Stimulated activated naive CD4-positive, alpha-beta T cell (primary cell): ENCODE data around the gene AIMP2.
"Not testable (repeated sequence)": the region's sequence is repeated elsewhere in the genome, so short reads cannot be mapped to it uniquely, and the experiment has no call there.

Experiments
- DNase-seq, 6 experiments: peaks; one replicate each; lab custom pipeline; 2025; lab: John Stamatoyannopoulos, UW

AIMP2 gene

DNA sequence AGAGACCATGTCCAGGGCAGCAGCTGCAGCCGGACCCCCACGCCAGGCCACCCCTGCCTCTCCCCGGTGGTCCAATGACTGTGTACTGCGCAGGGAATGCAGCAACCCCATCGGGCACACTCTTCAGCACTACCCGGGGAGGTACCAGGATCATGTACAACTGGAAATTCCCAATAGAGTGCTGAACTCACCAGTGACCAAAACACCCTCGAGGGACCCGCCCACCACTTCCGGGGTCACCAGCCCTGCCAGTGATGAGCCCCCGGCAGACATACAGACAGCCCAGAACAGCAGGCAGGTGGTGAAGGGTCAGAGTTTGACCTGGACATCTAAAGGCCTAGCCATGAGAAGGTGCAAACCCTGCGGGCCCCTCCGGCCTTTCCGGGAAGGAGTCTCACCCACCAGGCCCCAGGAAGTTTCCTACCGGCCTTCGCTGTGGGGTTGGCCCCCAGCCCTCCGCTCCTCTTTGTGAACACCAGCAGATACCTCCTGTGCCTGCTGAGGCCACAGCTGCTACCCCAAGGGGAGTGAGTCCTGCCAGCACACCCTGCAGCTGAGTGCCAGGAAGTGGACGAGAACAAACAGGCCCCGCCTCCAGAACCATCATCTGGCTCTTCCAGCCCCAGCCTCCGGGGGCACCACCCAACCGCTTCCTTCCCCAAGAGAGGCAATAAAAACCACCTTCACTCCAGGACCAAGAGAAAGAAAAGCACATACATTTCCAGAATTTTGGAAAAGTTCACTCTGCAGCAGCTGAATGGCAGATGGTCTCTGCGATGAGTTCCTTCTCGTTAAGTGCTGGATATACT, 17.1 kb downstream of the AIMP2 start:
- peak; percentile 32 to 71 (median 58) for DNase-seq

DNA sequence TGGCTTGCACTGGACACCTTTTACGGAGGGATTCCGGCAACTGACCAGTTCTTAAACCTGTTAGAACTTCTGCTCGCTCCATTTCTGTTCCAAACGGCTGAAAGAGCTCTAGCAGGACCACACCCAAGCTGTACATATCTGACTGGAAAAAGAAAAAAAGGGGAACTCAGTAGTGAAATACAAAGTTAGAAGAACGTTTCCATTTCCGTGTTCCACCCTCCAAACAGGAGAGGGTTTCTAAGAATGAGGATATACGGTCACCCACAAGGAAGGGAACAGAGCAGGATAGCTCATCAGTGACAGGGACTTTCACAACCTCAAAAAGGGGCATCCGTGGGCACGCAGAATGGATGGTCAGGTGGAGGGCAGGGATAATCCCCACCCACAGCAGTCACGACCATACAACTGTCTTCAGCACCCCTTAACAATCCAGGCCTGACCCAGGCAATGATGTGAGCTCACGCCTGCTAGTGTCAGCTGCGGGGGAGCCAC, 17.8 kb downstream of the AIMP2 start:
- DNase-seq = no peak

DNA sequence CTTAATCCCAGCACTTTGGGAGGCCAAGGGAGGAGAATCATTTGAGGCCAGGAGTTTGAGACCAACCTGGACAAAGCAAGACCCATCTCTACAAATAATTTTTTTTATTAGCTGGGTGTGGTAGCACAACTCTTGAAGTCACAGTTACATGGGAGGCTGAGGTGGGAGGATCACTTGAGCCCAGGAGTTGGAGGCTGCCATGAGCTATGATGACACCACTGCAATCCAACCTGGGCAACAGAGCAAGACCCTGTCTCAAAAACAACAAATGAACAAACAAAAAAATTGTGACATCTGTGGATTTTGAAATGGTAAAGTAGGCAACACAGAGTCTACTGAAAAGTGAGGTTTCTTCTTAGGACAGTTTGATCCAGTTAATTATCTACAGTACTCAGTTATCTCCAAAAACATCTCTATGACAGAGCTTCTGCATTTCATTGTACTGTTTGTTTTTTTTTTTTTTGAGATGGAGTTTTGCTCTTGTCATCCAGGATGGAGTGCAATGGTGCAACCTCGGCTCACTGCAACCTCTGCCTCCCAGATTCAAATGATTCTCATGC, 18.8 kb downstream of the AIMP2 start:
- no peak for DNase-seq

DNA sequence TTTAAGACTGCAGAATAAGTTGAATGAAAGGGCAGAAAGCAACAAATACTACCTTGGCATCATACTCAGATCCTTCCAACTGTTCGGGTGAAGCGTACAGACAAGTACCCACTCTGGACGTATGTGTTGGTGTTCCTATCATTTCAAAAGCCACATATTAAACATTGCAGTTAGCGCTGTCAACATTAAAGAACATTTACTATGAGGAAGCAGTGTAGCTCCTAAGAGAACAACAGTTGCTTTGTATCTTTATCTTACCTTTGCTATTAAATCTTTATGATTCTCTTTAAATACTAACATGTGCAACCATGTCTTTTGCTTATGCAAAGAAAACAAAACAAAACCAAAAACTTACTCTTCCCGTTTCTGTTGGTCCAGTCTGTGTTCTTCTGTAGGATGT, 19.5 kb downstream of the AIMP2 start:
- no peak for DNase-seq

DNA sequence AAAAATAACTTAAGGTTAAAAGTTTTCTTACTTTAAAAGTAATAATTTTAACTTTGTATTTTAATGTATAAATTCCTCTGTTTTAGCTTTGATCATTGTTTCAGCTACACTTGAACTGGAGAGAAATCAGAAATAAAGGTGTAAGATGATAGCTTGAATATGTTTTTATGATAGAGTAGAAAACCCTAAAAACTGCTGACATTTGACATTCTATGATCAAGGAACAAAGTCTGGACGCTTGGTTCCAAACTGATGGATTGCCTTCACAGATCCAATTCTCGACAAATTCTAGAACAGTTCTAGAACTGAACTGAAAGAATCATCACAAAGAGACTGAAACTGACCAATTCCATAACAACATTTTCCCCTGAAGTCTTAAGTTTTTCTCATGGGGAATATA, 21.9 kb downstream of the AIMP2 start, which contains the start of gene ANKRD61:
Gene ANKRD61, plus strand, starts transcription at position 389 of the 400 bp plus-strand sequence. Its CDS starts 0 bp downstream, at position 389.
- no peak for DNase-seq

DNA sequence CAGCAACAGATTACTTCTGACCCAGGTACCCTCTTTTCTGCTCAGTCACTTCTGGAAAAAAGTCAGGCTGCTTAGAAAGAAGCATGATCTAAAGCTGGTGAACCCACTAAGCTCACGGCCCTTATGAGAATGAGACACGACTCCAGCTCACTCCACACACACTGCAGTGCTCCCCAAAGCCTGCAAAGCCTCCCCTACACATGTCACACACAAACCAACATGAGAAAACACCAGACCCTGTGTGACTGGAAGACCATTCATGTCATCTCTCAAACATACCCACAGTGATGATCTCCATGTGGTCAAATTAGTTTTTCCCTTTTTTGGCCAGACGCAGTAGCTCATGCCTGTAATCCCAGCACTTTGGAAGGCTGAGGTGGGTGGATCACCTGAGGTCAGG, 22.5 kb downstream of the AIMP2 start:
- no peak for DNase-seq

DNA sequence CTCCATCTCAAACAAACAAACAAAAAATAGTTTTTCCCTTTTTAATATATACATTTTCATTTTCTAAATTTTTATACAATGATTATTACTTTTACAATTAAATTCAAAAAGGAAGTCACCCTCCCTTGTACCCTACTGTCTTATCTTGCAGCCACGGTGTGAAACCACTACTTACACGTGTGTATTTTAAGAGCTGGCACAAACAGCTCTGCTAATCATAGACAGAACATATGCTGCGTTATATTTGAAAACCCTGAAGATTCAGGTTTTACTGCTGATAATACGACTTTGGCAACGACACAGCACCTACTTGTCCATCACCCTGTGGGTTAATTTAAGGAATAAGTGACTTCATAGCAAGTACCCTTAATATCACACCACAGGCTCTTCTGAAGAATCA, 23.1 kb downstream of the AIMP2 start:
- no peak for DNase-seq

DNA sequence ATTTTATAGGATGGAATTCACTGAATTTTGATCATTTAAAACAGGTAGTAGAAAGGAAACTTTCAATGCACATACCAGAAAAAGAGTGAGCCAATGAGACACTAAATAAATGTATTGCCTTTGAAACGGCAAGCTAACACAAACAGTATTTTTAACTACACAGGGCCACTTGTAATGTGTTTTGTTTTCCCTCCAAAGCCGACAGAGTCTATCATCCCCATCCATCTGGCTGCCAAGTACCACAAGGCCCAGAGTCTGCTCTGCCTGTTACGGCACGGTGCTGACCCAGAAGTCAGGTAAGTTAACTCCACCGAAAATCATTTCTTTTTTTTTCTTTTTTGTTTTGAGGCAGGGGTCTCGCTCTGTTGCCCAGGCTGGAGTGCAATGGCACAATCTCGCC, 23.6 kb downstream of the AIMP2 start:
- no peak for DNase-seq

DNA sequence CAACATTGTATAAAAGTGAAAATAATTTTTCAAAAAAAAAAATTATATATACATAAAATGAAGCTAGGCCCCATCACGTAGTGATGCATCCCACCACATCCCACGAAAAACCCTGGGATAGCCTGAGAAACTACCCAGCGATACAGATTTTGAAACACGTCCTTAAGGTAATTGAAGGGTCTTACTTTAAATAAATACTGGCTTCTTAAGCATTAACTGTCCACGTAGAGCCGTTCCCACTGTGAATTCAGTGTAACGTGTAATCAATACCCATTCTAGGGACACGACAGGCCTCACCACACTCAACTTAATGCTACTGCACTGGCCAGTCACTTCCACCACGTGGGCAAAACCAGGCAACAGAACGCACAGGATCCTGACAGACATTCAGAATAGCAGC, 26.1 kb downstream of the AIMP2 start:
- no peak for DNase-seq

DNA sequence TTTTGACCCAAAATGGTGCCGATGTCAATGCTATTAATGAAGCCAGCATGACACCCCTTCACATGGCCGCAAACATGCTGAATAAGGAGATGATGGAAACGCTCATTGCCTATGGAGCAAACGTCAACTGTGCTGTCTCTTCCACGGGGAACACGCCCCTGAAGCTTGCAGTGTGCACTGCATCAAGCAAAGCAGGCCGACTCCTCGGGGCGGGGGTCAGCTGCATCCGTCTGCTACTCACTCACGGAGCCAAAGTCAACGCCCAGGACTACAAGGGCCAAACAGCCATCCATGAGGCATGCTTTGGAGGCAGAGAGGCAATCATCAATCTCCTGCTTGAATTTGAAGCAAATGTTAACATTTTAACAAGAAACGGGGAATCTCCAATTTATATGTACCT, 26.6 kb downstream of the AIMP2 start:
- no peak for DNase-seq

DNA sequence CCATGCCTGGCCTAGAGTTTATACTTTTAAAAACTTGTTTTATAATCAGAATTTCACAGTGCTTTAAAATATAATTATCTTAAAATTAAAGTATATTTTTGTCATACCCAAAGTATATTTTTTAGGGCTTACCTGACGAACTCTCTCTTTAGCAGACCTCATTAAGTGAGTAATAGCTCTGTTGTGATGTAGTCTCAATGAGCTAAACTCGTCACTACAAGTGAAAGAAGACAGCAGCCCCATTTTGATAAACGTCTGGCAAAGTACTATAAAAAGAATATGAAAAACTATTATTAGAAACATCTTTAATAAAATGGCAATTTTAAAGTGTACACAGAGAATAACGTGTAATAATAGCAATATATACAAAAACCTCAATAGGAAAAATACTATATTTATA, 40.7 kb downstream of the AIMP2 start:
- DNase-seq = no peak

DNA sequence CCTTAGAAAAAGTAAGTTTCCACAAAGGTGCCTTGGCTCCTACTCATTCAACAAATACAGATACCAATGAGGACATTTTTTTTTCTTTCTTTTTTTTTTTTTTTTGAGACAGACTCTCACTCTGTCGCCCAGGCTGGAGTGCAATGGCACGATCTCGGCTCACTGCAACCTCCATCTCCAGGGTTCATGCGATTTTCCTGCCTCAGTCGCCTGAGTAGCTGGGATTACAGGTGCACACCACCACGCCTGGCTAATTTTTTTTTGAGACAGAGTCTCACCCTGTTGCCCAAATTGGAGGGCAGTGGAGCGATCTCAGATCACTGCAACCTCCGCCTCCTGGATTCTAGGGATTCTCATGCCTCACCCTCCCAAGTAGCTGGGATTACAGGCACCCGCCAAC, 42.1 kb downstream of the AIMP2 start:
- DNase-seq = not testable (repeated sequence)

DNA sequence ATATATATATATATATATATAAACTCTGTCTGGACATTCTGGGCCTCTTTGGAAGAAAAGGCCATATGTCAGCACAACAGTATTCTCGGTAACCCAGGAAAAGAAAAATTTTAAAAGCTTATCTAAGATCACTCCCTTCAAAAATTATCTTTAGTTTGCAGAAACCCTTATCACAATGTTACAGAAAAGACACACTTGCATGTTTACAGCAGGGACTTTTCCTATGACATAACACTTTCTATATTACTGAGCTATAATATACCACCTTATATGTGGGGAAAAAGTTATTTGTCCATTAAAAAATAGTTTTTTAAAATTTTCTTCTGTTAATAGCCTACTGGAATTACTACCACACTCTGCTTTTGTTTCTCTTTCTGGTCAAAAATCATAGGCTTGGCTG, 47.5 kb downstream of the AIMP2 start:
- no peak for DNase-seq

DNA sequence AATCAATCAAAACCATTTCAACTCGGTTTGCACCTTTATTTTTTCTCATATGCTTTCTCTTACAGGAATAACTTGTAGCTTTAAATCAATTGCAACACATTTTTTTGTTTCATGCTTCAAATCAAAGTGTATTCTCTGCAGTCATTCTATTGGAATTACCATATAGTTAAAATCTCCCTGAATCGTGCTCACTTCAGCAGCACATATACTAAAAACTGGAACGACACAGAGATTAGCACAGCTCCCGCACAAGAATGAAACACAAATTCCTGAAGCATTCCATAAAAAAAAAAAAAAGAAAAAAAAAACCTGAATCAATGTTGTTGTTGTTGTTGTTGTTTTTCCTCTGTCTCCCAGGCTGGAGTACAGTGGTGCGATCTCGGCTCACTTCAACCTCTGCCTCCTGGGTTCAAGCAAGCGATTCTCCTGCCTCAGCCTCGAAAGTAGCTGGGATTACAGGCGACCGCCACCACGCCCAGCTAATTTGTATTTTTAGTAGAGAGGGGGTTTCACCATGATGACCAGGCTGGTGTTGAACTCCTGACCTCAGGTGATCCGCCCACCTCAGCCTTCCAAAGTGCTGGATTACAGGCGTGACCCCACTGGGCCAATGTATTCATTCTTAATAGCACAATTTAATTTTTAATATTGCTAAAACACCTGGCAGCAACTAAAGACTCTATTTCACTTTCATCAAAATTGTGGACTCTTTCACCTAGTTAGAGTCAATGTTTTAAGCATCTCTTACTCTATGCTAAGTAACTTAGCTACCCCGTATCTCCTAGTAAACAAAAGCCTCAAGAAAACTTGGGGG, 48.5 kb downstream of the AIMP2 start:
- no peak for DNase-seq

DNA sequence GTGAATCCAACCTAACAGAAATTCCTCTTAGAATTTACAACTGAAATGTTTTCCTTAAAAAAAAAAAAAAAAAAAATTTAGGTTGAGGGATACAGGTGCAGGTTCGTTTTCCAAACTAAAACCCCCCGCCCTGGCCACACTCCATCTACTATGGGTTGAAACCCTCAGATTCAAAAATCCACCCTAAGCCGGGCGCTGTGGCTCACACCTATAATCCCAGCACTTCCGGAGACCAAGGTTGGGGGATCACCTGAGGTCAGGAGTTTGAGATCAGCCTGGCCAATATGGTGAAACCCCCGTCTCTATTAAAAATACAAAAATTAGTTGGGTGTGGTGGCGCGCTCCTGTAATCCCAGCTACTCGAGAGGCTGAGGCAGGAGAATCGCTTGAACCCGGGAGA, 50.9 kb downstream of the AIMP2 start:
- not testable (repeated sequence) for DNase-seq

DNA sequence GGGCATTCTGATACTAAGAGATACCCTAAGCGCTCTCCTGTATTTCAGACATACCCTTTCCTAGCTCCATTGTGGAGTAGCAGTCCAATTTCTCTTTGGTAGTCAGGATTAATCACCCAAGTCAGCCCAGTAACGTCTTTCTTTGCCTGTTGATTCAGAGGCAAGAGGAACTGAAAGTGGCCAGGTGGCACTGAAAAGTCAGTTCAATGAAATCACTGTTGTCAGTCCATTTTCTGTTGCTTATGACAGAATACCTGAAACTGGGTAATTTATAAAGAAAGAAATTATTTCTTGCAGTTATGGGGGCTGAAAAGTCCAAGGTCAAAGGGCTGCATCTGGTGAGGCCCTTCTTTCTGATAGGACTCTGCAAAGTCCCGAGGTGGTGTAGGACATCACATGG, 62.3 kb downstream of the AIMP2 start:
- DNase-seq = no peak
